GM19463 (cell line): ENCODE results near the gene CIDEA.

Source experiments
- ATAC-seq: cut with Tn5 transposase; IDR thresholded peaks from one replicate; pipeline ENCODE4 v1.9.1; 2021; ENCODE audit warnings: mild to moderate bottlenecking, moderate library complexity; ENCODE audit not compliant: unreplicated experiment

The CIDEA gene

DNA sequence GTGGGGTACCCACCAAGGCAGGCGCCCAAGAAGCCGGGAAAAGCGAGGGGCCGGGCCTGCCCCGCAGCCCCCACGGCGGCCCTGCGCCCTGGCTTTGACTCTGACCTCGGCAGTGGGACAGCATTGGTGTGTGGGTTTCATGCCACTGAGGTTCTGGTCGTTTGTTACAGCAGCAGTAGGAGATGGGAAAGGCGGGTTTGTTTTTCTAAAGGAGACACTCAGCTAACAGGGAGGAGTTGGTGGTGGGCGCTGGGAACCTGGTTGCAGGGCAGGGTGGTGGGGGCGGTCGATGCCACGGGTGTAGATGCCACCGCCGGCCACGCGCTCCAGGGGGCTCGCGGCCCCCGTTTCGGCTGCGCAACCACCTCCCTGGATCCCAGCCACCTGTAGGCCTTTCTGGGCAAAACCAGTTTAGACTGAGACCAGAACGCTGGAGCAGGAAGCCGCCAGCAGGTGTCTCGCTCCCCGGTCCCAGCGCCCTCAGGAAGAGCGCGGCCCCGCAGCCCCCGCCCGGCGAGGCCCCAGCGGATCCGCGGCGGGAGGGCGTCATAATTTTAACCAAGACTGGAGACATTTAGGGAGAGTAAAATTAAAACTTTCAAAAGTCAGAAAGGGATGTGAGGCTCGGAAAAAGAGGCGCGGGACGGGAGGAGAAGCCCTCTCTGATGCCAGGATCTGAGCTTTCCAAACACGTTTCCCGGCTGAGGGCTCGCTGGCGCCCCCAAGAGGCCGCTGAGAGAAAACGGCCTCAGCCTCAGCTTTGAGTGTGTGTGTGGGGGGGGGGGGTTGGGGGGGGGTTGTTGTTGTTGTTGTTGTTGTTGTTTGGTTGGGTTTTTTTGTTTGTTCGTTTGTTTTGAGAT, 17.4 kb downstream of the CIDEA start:
- ATAC-seq = no peak

DNA sequence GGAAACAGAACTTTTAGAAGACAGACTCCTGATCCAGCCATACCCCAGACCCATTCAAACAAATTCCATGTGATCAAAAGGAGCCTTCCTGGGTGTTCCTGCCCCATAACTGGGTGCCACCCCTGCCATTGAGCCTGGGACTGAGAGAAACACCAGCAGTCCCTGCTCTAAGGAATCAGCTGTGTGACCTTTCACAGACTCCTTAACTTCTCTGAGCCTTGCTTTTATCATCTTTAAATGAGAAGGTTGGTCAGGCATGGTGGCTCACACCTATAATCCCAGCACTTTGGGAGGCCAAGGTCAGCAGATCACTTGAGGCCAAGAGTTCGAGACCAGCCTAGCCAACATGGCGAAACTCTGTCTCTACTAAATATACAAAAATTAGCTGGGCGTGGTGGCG, 20.6 kb downstream of the CIDEA start:
- no peak for ATAC-seq

GRCh38 chr18:12276736-12277554, 22.8 kb downstream of the CIDEA start:
- ATAC-seq = no peak

DNA sequence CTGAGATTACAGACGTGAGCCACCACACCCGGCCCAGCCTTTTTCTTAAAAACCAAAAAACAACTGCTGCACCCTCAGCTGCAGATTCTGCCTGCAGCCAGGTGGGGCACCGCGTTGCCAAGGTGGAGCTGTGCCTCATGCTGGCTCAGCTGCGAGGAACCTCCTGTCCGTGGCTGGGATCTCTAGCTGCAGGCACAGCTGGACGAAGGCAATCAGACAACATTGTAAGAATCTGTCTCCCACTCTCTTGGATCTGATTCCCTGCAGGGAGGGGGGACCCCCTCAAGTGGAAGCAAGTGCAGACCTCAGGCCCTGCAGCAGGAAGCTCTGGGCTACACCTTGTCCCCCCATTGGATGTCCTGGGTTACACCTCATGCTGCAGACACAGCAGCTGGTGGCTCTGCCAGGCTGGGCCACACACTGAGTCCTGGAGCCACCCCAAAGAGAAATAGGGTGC, 24.1 kb downstream of the CIDEA start:
- no peak for ATAC-seq

- no peak for ATAC-seq
These were observed 24.9 kb downstream of the CIDEA start for GRCh38 chr18:12278741-12279682.

GRCh38 chr18:12279781-12280531, 25.8 kb downstream of the CIDEA start:
- ATAC-seq = no peak

GRCh38 chr18:12281861-12282260, 27.7 kb downstream of the CIDEA start:
- ATAC-seq = no peak

- no peak for ATAC-seq
These were observed 28.4 kb downstream of the CIDEA start for GRCh38 chr18:12282442-12283039.

GRCh38 chr18:12283256-12283655, 29.1 kb downstream of the CIDEA start:
- ATAC-seq = no peak

- no peak for ATAC-seq
These were observed 29.5 kb downstream of the CIDEA start for GRCh38 chr18:12283666-12284065.

GRCh38 chr18:12287131-12287681, 33.0 kb downstream of the CIDEA start:
- ATAC-seq = no peak

- no peak for ATAC-seq
These were observed 33.7 kb downstream of the CIDEA start for GRCh38 chr18:12287684-12288402.

- no peak for ATAC-seq
These were observed 34.2 kb downstream of the CIDEA start for GRCh38 chr18:12288403-12288755.

DNA sequence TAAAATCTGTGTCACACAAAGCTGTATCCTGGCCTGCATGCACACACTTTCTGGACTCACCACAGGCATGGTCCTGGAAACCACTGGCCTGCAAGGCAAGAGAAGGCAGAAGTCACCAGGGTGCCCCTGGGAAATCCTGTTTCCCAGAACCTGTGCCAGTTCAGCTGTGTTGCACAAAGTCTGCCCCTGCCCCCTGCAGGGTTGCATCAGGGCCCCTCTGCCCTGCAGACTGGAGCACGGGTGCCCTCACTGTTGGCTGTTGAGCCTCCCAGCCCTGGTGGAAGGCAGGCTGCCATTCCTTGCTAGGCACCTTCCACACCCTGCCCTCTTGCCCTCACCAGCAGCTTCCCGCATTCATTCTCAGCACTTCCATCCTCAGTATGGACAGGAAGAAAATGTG, 35.9 kb downstream of the CIDEA start:
- no peak for ATAC-seq

DNA sequence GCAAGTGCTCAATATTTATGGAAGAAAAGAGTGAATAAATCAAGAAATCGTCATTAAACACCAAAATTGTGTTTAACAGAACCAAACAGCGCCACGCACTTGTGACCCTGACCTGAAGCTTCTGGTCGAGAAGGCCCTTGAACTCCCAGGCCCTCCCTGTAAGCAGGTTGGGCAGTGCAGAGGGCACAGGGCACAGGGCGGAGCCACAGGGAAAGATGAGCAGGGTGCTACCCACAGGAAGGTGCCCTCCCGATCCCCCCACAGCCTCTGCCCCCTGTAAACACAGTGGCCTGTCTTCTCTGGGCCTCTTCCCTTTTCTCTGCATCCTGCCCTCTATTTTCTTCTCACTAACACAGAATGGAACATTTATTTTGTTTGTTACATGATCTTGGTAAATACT, 37.0 kb downstream of the CIDEA start:
- no peak for ATAC-seq

GRCh38 chr18:12291690-12292089, 37.5 kb downstream of the CIDEA start:
- ATAC-seq = no peak

DNA sequence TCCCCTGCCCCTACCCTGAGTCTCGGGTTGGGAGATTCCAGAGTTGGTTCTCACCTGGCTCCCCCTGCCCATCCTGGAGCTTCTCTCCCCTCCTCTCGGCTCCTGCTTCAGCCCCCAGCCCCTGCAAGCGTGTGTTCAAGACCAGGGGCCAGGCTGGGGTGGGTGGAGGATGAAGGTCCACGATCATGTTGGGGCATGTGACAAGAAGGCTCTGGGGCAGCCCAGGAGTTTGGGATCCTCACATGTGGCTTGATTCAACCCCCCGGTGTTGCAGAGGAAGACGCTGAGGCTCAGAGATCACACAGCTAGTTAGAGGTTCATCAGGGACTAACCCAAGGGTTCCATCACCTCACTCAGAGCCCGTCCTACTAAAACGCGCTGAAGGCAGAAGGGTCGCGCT, 39.7 kb downstream of the CIDEA start:
- no peak for ATAC-seq

GRCh38 chr18:12295389-12296086, 41.4 kb downstream of the CIDEA start:
- no peak for ATAC-seq
